B cell (primary cell): ENCODE measurements around the gene MYL12A. TPM values are rescaled to one million over a fixed set of nuclear protein-coding genes. Genes with fewer than 3 reads are reported as not detected.
A peak's percentile ranks its signal among the peaks of the same experiment; 100 is the strongest.

Experiments
- ATAC-seq: fragments of 200-7000 bp; cut with Tn5 transposase; one replicate; pipeline ENCODE4 v1.10.0; 2021; ENCODE audit warnings: low read depth, mild to moderate bottlenecking, moderate number of reproducible peaks, moderate library complexity
- CTCF ChIA-PET: fragments of 350-600 bp; sonication (Branson Sonifier 250); formaldehyde crosslinking; loops from one replicate; lab custom pipeline; 2021; ENCODE audit warnings: antibody characterized with exemption, inconsistent platforms; lab: Charles Lee
- POLR2A ChIA-PET: fragments of 350-600 bp; sonication (Branson Sonifier 250); formaldehyde crosslinking; loops from one replicate; lab custom pipeline; 2021; ENCODE audit warnings: antibody characterized with exemption; lab: Charles Lee
- DNase-seq: peaks from one replicate; pipeline ENCODE4 v3.0.0; 2013
- H2AFZ ChIP-seq: 2 replicates; pipeline ENCODE4 v1.6.1; 2012; ENCODE audit warnings: mild to moderate bottlenecking, low read depth, low read length; ENCODE audit not compliant: insufficient read depth, poor library complexity, severe bottlenecking
- H3K27ac ChIP-seq, 2 donors: 1 replicate in 1 of 2; 2 replicates in 1 of 2; pipeline ENCODE4 v1.5.1; 2012 to 2013; ENCODE audit warnings: low read length in 2 of 2, mild to moderate bottlenecking in 2 of 2, moderate library complexity in 1 of 2
- H3K27me3 ChIP-seq, 4 experiments: fragments of 200-600 bp in 1 of 4; sonication (generic) in 1 of 4; replicated peaks in 1 of 4; 1 replicate in 2 of 4; 2 replicates in 2 of 4; pipeline versions ENCODE4 v1.6.1 to v1.7.0; 2013 to 2016; ENCODE audit warnings: low read length in 3 of 4, mild to moderate bottlenecking in 2 of 4, mixed read lengths in 1 of 4, moderate library complexity in 1 of 4; ENCODE audit not compliant: insufficient read depth in 4 of 4, control insufficient read depth in 3 of 4; ENCODE audit errors: control extremely low read depth in 1 of 4
- H3K36me3 ChIP-seq, 2 experiments: replicated peaks in 1 of 2; 1 replicate in 1 of 2; 2 replicates in 1 of 2; pipeline versions ENCODE4 v1.6.1 to v1.7.1; 2013; ENCODE audit warnings: low read length in 1 of 2; ENCODE audit not compliant: insufficient read depth in 2 of 2, control insufficient read depth in 1 of 2; ENCODE audit errors: control extremely low read depth in 1 of 2, extremely low read depth in 1 of 2
- H3K4me1 ChIP-seq, 2 donors: fragments of 200-600 bp in 1 of 2; sonication (generic) in 1 of 2; 1 replicate in 1 of 2; 2 replicates in 1 of 2; pipeline versions ENCODE4 v1.5.1 to v1.6.1; 2013 to 2017; ENCODE audit warnings: low read length in 2 of 2; ENCODE audit not compliant: control insufficient read depth in 2 of 2, insufficient read depth in 2 of 2
- H3K4me2 ChIP-seq: replicated peaks from 2 replicates; pipeline ENCODE3; 2012; ENCODE audit warnings: mild to moderate bottlenecking, low read depth, low read length; ENCODE audit not compliant: poor library complexity, severe bottlenecking
- H3K4me3 ChIP-seq, 5 experiments: fragments of 200-600 bp in 1 of 5; sonication (generic) in 1 of 5; 1 replicate in 3 of 5; 2 replicates in 2 of 5; pipeline versions ENCODE4 v1.5.1 to v1.7.0; 2011 to 2016; ENCODE audit warnings: low read length in 4 of 5, mild to moderate bottlenecking in 4 of 5, low read depth in 2 of 5, control low read depth in 1 of 5, moderate library complexity in 1 of 5; ENCODE audit not compliant: insufficient read depth in 1 of 5; ENCODE audit errors: control extremely low read depth in 1 of 5, extremely low read depth in 1 of 5
- H3K79me2 ChIP-seq: fragments of 200-600 bp; sonication (generic); one replicate; pipeline ENCODE4 v1.6.0; 2016; ENCODE audit warnings: low read length; ENCODE audit not compliant: control insufficient read depth, insufficient read depth
- H3K9ac ChIP-seq: fragments of 200-600 bp; sonication (generic); 2 replicates; pipeline ENCODE4 v1.6.1; 2017; ENCODE audit warnings: mild to moderate bottlenecking, low read length, moderate library complexity
- H3K9me3 ChIP-seq, 3 donors: one replicate each; pipeline versions ENCODE4 v1.6.1 to v1.7.1; 2013; ENCODE audit warnings: low read length in 2 of 3; ENCODE audit not compliant: control insufficient read depth in 2 of 3, insufficient read depth in 1 of 3; ENCODE audit errors: control extremely low read depth in 1 of 3
- H4K20me1 ChIP-seq: 2 replicates; pipeline ENCODE4 v1.6.0; 2012; ENCODE audit warnings: mild to moderate bottlenecking, low read length; ENCODE audit not compliant: insufficient read depth, control insufficient read depth, poor library complexity, severe bottlenecking
- H3K27ac Mint-ChIP-seq: one replicate; pipeline ENCODE4 v1.8.0; 2021; ENCODE audit warnings: mixed read lengths
- H3K27me3 Mint-ChIP-seq: one replicate; pipeline ENCODE4 v1.8.0; 2021; ENCODE audit warnings: mixed read lengths
- H3K4me1 Mint-ChIP-seq: one replicate; pipeline ENCODE4 v1.8.0; 2021; ENCODE audit warnings: mixed read lengths
- H3K4me3 Mint-ChIP-seq: one replicate; pipeline ENCODE4 v1.8.0; 2021; ENCODE audit warnings: mixed read lengths
- H3K9me3 Mint-ChIP-seq: one replicate; pipeline ENCODE4 v1.8.0; 2022; ENCODE audit warnings: mixed read lengths; ENCODE audit not compliant: insufficient read depth
- EZH2 ChIP-seq: IDR thresholded peaks from 2 replicates; pipeline ENCODE4 v1.6.1; 2012; ENCODE audit warnings: borderline replicate concordance, low read depth, mild to moderate bottlenecking, moderate library complexity, low read length; ENCODE audit not compliant: insufficient read depth, poor library complexity, severe bottlenecking
- WGBS: methylation state at CpG from one replicate; pipeline ENCODE4 v1.1.5; 2013; ENCODE audit warnings: missing lambda C conversion rate; ENCODE audit not compliant: insufficient coverage; 5-methylcytosine and 5-hydroxymethylcytosine counted together
- intact Hi-C: fragments of 100-400 bp; cut with micrococcal nuclease; formaldehyde crosslinking; loops from one replicate; pipeline ENCODE4 v1.10.0; 2022
- polyA plus RNA-seq: library from polyadenylated mRNA; depleted of rRNA; stranded (reverse); fragments of >200 nt; gene quantifications from 2 replicates; pipeline ENCODE4 v1.2.3, GENCODE V29; 2012
- total RNA-seq, 2 donors: library from RNA; stranded (reverse); fragments of 120-200 nt in 1 of 2; gene quantifications; 1 replicate in 1 of 2; 2 replicates in 1 of 2; pipeline versions ENCODE4 v1.2.3 to v1.2.4, GENCODE V29; 2013 to 2022
- TF ChIP-seq, protein P1 (sequence below): fragments of 200-600 bp; IDR thresholded peaks from one replicate; pipeline ENCODE4 v1.8.0; 2022; ENCODE audit warnings: antibody characterized with exemption, mild to moderate bottlenecking

MYL12A gene
- total and polyA plus RNA-seq, 2 donors (not counting 1 experiment from before 2014, with no cell fraction given): 276 to 281 TPM

DNA sequence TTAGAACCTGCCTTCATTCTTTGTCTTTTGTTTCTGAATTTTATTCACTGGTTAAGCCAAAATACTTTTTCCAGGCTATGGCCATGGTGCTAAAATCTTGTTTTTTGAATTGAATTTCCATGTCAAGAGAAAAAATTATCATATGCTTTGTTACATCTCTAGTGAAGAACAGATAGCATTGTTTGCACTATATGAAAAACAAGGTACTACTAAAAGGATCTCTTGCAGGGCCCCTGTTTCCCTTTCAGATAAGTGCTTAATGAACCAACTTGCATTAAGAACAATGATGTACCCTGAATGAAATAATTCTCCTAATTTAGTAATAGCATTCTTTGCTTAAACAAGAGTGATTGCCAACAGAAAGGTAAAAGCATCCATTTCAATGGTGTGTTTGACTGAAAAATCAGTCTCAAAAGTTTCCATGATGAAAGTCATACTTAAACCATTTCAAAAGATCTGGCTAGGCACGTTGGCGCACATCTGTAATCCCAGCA, 10.1 kb downstream of the MYL12A start:
- Mint-ChIP-seq H3K27me3 (no peaks in the 10 kb centered on the region), H3K27ac (peak overlapping the region; percentile 88), H3K4me1 (peaks cover 72% of the 10 kb centered on the region), H3K4me3 (peak overlapping the region; percentile 39), H3K9me3 (no peaks in the 10 kb centered on the region)
- no peak for DNase-seq
- H3K4me3 ChIP-seq: no peak overlapping the region
- peak overlapping the region; percentile 52 to 81 for H3K27ac ChIP-seq
- intact Hi-C loops: no loop called here
- CTCF ChIA-PET: interaction anchor here (2.0 to 3.9 kb wide), 3 partner anchors 9 to 408 kb away, joined by 7 to 23 read pairs (median 9); partner anchors contain the start of gene MYL12A
- no peaks in the 10 kb centered on the region for H3K27me3 ChIP-seq
- H3K4me2 ChIP-seq: peak overlapping the region; percentile 47
- WGBS: no CpG with 5 or more reads among the region's 2 CpGs
- POLR2A ChIA-PET: interaction anchor here (2.6 kb wide), 1 partner anchor 11 kb away, joined by 15 read pairs; the partner anchor contains the start of gene MYL12A
- H4K20me1 ChIP-seq: peaks cover 20% of the 10 kb centered on the region
- H3K9ac ChIP-seq: no peak overlapping the region
- H2AFZ ChIP-seq: no peak overlapping the region
- peaks cover 23 to 58% of the 10 kb centered on the region in 2 experiments for H3K36me3 ChIP-seq
- ATAC-seq: no peak
- H3K79me2 ChIP-seq: peaks cover 87% of the 10 kb centered on the region
- peaks cover 54 to 58% of the 10 kb centered on the region in 2 donors for H3K4me1 ChIP-seq
- H3K9me3 ChIP-seq: no peaks in the 10 kb centered on the region
- TF ChIP-seq, protein P1, sequence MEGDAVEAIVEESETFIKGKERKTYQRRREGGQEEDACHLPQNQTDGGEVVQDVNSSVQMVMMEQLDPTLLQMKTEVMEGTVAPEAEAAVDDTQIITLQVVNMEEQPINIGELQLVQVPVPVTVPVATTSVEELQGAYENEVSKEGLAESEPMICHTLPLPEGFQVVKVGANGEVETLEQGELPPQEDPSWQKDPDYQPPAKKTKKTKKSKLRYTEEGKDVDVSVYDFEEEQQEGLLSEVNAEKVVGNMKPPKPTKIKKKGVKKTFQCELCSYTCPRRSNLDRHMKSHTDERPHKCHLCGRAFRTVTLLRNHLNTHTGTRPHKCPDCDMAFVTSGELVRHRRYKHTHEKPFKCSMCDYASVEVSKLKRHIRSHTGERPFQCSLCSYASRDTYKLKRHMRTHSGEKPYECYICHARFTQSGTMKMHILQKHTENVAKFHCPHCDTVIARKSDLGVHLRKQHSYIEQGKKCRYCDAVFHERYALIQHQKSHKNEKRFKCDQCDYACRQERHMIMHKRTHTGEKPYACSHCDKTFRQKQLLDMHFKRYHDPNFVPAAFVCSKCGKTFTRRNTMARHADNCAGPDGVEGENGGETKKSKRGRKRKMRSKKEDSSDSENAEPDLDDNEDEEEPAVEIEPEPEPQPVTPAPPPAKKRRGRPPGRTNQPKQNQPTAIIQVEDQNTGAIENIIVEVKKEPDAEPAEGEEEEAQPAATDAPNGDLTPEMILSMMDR: no peak
- TF ChIP-seq EZH2: no peak

DNA sequence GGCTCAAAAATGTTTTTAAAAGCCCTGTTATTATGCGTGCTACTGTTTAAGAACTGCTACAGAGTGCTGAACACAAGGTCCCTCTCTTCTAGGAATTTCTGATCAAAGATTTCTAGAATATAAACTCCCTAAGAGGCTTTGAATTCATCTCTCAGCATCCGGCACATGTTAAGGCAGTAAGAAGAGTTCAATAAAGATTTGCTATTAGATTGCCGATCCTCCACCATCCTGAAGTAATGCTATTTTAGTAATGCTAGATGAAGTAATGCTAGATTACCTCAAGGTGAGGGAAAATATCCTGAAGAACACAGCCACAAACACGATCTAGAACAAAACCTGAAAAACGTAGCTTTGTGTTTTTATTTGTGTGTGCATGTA, 13.4 kb downstream of the MYL12A start:
- Histone ChIP-seq H3K4me2 (peak overlapping the region; percentile 90), H3K27ac (peak overlapping the region; percentile 86 to 97), H4K20me1 (peaks cover 35% of the 10 kb centered on the region), H3K4me1 (peaks cover 69 to 73% of the 10 kb centered on the region in 2 donors), H3K4me3 (peak overlapping the region; percentile 75 to 96 (median 86)), H3K79me2 (peaks cover 88% of the 10 kb centered on the region), H3K36me3 (peaks cover 8 to 27% of the 10 kb centered on the region in 2 experiments), H2AFZ (peak overlapping the region; percentile 81), H3K9ac (peak overlapping the region; percentile 96), H3K27me3 (no peaks in the 10 kb centered on the region), H3K9me3 (no peaks in the 10 kb centered on the region)
- H3K27me3 Mint-ChIP-seq: no peaks in the 10 kb centered on the region
- peak overlapping the region; percentile 100 for H3K27ac Mint-ChIP-seq
- H3K4me3 Mint-ChIP-seq: peak overlapping the region; percentile 88
- ChIA-PET CTCF (interaction anchor here (0.6 to 3.1 kb wide), 9 partner anchors 8 to 407 kb away, joined by 3 to 20 read pairs (median 3); partner anchors contain the start of gene MYL12A), POLR2A (interaction anchor here (0.6 to 2.5 kb wide), 10 partner anchors 10 to 625 kb away, joined by 3 to 35 read pairs (median 5); partner anchors contain the start of genes EMILIN2 and MYL12A)
- H3K4me1 Mint-ChIP-seq: peaks cover 76% of the 10 kb centered on the region
- WGBS: 60% methylated on average over 1 of the region's 5 CpGs
- DNase-seq (no peak), ATAC-seq (no peak)
- no peaks in the 10 kb centered on the region for H3K9me3 Mint-ChIP-seq
- TF ChIP-seq, protein P1: no peak
- no peak for TF ChIP-seq EZH2
- intact Hi-C loops: loop anchor here (1.0 to 5.0 kb wide), 8 partner anchors 14 to 414 kb away; partner anchors contain the start of genes EMILIN2, LPIN2, MYL12A and TGIF1
